HG03521 (cell line): ENCODE data around the gene HS3ST3A1.
"Not testable (repeated sequence)": the region's sequence is repeated elsewhere in the genome, so short reads cannot be mapped to it uniquely, and the experiment has no call there.

Experiments used
- ATAC-seq: cut with Tn5 transposase; IDR thresholded peaks from one replicate; pipeline ENCODE4 v1.9.1; 2021; ENCODE audit warnings: mild to moderate bottlenecking, moderate library complexity; ENCODE audit not compliant: unreplicated experiment

Gene HS3ST3A1

GRCh38 chr17:13576661-13577526, 24.8 kb downstream of the HS3ST3A1 start:
- no peak for ATAC-seq

GRCh38 chr17:13575922-13576419, 25.8 kb downstream of the HS3ST3A1 start:
- no peak for ATAC-seq

GRCh38 chr17:13575466-13575865, 26.3 kb downstream of the HS3ST3A1 start:
- no peak for ATAC-seq

- no peak for ATAC-seq
Observed at GRCh38 chr17:13572581-13572980, 29.1 kb downstream of the HS3ST3A1 start.

GRCh38 chr17:13569398-13570123, 32.2 kb downstream of the HS3ST3A1 start:
- no peak for ATAC-seq

- no peak for ATAC-seq
Observed at GRCh38 chr17:13568582-13569397, 32.9 kb downstream of the HS3ST3A1 start.

GRCh38 chr17:13563866-13564265, 37.9 kb downstream of the HS3ST3A1 start:
- ATAC-seq = no peak

GRCh38 chr17:13562271-13562800, 39.4 kb downstream of the HS3ST3A1 start:
- ATAC-seq = no peak

GRCh38 chr17:13561606-13562270, 40.0 kb downstream of the HS3ST3A1 start:
- no peak for ATAC-seq

GRCh38 chr17:13560935-13561334, 40.8 kb downstream of the HS3ST3A1 start:
- no peak for ATAC-seq

- ATAC-seq = no peak
Observed at GRCh38 chr17:13558588-13558987, 43.1 kb downstream of the HS3ST3A1 start.

- no peak for ATAC-seq
Observed at GRCh38 chr17:13557077-13557476, 44.7 kb downstream of the HS3ST3A1 start.

- ATAC-seq = no peak
Observed at GRCh38 chr17:13554231-13554630, 47.5 kb downstream of the HS3ST3A1 start.

- ATAC-seq = no peak
Observed at GRCh38 chr17:13550291-13550690, 51.4 kb downstream of the HS3ST3A1 start.

- not testable (repeated sequence) for ATAC-seq
Observed at GRCh38 chr17:13548576-13548975, 53.2 kb downstream of the HS3ST3A1 start.

GRCh38 chr17:13546851-13547250, 54.9 kb downstream of the HS3ST3A1 start:
- no peak for ATAC-seq

- ATAC-seq = no peak
Observed at GRCh38 chr17:13545941-13546340, 55.8 kb downstream of the HS3ST3A1 start.

GRCh38 chr17:13544765-13545164, 57.0 kb downstream of the HS3ST3A1 start:
- ATAC-seq = no peak

GRCh38 chr17:13544292-13544691, 57.4 kb downstream of the HS3ST3A1 start:
- ATAC-seq = no peak

- no peak for ATAC-seq
Observed at GRCh38 chr17:13542636-13543035, 59.1 kb downstream of the HS3ST3A1 start.
